Right forelimb (tissue), 1 donor: Measurements from ENCODE around the gene KCNA10.

ENCODE experiments used
- DNase-seq: peaks from one replicate; pipeline ENCODE4 v3.0.0-alpha.2; 2018

The KCNA10 gene

DNA sequence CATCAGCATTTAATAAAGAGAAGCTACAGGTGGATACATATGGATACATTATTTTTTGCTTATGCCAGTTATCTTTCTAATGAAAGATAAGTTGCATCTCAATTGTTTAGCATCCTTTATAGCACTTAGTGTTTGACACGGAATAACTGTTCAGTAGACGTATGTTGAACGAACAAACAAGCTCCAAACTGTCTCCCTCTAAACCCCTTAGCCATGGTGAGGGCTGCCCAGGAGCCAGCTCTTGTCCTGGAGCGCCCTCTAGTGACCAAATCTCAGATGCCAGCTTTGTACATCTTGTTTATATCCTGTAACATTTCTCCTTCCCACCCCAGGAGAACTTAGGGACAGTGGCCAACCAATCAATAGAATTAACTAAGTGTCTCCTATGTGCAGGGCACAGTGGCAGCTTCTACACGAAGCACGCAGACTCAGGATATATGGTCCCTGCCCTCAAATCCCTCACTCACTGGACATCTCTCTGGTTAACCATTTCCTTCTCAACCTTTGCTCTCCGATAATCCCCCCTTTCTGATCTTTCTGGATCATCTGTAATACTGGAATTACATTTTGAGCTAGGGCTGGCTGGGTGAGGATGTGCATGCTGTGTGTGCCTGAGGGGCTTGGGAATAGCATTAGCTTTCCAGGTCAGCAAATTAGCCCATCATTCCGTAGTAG, 22.9 kb downstream of the KCNA10 start:
- DNase-seq, result peak; percentile 81

DNA sequence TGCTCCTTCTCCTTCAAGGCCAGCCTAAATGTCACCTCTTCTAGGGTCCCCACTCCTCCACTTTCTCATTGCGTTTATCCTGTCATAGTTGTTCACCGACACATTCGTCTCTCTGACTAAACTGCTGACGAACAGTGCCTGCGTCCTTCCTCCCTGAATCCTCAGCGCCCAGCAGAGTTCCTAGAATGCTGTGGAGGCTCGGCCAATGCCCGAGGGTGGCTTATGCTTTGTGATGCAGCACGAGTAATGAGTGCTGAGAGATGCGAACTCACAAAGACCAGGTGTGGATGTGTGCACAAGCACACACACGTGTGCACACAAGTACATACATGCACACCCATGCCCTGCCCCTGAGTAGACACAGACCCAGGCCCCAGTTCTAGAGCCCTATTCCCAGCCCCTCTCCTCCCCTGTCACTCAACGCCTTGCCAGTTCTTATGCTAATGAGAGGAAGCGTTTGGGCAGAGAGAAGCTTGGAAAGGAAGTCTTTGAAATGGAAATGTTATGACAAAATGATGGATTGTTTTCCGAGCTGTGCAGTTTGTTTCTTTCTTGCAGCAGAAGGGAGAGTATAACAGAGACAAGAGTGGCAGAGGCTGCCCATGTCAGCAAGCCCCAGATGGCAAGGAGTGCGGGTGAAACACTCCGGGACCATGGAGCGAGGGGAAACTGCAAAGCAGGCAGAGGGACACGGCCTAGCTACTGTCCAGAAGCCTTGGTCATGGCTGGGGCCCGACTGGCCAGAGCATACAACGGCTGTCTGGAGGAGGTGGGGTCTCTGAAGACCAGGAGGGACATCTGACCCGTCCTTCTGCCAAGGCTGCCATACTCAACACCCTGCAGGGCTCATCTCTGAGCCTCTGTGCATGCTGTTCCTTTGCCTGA, 24.2 kb downstream of the KCNA10 start:
- DNase-seq, result no peak

DNA sequence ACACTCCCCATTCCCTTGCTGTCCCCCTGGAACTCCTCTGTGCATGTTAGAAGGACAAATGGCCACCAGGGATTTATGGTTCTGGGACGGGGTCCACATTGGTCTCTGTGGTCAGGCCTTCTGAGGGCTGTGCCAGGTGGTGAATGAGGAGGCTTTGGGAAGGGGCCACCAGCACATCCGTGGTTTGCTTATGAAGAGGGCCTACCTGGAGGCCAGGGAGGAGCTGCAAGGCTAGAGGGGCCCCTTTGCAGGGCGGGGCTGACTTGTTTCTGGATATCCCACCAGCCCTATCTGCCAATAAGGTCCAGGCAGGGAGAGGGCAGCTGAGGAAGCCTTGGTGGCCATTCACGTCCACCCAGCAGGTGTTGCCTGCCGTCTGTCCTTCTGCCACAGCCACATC, 24.9 kb downstream of the KCNA10 start:
- DNase-seq, result no peak

DNA sequence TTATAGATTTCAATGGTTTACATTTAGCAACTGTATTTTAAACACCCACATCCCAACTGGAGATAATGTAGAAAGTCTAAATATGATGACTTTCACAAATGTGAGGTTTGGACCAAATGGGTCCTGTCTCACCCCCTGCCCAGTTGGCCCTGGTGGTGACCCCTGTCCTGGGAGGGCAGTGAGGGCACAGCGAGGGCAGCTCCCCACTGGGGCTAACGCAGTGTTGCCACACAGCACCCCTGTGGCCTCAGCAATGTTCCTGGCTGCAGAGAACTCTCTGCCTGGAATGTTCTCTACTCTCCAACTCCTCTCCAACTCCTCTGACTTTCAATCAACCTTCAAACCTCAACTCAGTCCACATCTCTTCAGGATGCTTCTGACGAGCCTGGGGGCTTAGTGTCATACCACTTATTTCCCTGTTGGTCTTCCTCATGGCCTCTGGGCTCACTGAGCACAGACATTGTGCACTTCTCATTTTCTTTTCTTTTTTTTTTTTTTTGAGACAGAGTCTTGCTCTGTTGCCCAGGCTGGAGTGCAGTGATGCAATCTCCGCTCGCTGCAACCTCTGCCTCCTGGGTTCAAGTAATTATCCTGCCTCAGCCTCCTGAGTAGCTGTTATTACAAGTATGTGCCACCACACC, 25.8 kb downstream of the KCNA10 start:
- no peak for DNase-seq

DNA sequence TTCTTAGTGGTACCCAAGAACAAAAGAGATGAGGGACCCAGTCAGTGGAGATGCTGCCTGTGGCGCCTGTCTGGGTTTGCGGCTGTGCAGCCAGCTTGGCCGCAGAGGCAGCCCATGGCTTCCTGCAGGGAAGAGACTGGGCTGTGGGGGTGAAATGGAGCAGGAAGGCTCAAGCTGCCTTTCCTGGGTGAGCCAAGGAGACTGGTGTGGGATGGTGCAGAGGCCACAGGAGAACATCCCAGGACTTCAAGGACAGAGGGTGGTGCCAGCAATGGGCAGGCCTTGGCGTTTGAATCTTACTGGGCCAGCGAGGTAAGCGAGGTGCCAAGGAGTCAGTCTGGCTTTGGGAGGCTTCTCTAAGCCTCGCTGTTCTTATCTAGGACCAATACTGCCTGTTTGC, 26.4 kb downstream of the KCNA10 start:
- no peak for DNase-seq

DNA sequence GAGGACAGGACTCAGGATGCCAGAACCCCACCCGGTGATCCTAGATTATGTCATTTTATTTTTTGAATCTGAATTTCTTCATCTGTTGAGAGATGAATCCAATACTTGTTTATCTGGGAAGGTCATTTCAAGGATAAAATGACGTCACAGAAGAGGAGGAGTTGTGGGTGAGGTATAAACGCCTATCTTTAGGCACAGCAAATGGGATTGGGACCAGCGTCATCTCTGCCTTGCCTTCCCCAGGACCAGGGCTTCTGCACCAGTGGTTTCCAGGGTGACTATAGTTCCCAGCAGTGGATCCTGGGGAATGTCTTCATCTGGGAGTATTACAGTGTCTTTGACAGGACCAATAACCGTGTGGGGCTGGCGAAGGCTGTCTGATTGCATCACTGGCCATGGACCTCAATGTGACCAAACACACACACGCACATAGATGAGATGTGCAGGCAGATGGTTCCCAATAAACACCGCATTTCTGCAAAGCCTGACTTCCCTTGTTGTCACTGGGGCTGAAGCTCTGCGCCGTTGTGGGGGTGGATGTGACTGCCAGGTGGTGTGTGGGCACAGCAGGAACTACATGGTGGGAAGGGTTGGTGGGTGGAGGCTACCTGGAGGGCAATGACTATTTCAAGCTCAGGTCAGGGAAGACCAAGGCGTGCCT, 28.1 kb downstream of the KCNA10 start:
- no peak for DNase-seq

DNA sequence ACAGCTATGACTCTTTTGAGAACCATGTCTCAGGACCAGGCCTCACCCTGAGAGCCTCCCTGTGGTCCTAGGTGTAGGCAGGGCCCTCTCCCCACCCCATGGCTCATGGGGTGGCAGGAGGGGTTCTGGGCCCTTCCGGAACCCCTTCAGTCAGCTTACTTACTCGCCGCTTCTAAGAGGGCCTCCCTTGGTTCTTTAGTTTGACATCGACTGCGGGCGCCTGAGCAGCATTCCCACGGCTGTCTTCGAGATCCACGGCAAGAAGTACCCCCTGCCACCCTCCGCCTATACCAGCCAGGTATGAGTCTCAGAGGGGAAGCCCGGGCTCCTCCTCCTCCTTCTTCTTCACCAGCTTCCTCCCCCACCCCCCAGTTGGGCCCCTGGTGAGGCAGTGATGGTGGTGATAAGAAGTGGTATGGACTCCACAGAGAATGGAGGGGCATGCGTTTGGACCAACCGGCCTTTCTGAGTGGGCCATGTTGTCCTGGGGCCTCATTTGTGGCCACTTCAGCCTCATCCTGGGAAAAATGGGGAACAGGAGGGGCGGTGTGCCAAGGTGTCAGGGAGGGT, 28.9 kb downstream of the KCNA10 start:
- DNase-seq, result no peak

DNA sequence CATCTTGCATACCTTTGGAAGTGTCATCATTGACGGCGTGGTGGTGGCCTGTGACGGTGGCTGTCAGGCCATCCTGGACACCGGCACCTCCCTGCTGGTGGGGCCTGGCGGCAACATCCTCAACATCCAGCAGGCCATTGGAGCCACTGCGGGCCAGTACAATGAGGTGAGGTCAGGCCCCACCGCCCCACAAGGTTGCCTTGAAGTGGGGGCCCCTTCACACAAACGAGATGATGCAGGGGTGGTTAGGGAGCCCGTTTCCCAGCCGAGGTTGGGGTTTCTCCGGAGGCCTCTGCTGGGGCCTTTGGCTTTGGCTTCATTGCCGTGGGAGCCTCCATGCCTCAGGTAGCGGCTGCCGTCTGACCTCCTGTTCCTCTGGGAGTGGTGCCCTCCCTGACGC, 29.6 kb downstream of the KCNA10 start:
- DNase-seq, result no peak

DNA sequence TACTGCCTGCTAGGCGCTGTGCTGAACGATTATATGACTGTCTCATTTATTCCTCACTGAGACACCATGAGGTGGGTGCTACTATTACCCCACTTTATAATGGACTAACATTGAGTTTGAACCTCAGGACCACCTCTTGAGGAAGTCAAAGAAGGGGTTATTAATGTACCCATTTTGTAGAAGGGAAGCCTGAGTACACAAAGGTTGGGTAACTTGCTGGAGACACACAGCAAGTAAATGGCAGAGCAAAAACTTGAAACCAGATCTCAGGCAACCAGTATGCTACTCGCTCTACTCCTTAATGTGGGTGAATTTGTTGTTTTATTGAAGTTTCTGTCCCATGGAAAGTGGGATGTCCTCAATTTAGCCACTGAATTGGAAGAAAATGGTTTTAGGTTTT, 30.1 kb downstream of the KCNA10 start:
- no peak for DNase-seq

DNA sequence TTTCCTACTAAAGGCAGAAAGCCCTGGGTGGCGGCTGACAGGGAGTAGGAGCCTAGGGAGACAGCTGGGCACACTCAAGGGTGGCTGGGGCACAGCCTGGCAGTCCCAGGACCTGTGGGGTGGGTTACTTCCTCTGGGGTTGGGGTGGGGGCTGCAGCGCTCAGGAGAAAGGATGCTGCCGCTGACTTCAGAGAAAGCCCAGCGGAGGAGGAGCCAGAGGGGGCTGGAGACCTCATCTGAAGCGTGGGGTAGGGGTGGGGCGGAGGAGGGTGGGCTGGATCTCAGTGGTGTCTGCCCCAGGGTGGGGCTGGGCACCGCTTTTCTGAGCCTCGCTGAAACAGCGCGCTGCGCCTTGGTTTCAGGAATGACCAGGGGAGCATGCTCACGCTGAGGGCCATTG, 30.8 kb downstream of the KCNA10 start:
- DNase-seq, result no peak

DNA sequence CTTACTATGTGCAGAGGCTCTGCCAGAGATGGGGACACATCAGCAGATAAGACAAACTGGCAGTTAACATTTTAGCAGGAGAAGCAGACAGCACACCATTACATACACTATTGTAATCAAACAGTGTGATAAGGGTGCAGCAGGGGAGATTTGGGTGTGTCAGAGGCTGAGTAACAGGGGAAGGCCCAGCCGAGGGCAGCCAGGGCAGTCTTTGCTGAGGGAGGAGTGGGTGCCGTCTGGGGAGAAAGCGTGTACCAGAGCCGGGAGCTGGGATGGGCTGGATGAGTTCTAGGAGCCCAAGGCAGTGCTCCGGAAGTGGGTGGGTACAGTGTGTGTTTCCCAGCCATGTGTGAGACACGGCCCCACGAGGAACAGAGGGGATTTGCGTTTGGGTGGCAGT, 31.2 kb downstream of the KCNA10 start:
- DNase-seq, result no peak

DNA sequence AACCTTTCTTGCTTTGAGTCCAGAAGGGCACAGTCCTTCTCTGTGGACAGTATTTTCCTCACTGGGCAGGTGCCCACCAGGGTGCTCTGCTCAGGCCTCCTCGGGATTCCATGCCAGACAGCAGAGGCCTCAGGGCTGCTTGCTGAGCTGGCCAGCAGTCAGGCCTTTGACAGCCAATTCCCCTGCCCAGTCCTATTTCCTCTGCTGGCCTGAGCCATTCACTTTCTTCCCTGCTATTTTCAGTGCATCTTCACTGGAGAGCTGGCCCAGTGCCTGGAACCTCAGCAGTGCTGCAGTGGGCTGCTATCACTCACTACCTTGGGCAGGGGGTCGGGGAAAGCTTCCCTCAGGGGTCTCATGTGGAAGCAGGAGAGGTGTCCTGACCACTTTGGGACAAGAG, 33.2 kb downstream of the KCNA10 start:
- DNase-seq, result no peak

DNA sequence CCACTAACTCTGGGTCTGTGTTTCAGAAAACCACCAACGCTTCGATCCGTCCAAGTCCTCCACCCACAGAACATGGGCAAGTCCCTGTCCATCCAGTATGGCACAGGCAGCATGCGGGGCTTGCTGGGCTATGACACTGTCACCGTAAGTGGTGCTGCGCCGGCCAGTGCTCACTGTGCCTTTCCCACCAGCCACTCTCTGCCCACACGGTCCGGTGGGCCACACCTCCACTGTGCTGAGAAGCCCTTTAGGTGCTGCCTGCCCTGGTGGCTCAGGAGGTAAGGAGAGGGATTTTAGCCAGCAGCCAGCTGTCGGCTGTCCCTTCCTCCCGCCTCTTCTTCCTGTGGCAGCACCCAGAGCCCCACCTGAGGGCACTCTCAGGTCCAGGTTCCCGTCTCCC, 34.2 kb downstream of the KCNA10 start:
- no peak for DNase-seq

DNA sequence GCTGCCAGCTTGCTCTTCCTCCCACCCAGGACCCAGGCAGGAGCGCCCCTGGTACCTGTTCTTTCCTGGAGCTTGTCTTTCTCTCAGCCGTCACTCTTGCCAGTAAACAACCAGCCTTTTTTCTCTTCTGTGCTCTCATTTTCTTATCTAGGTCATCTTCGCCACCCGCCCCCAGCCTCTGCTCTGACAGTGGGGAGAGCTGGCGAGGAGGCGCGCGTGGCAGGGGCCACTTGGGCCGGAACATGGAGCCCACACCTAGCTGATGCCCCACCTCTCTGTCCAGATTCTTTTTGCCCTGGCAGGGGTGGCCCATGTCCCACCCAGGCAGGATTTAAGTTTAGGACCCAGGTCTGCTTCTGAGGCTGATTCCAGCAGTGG, 35.7 kb downstream of the KCNA10 start:
- no peak for DNase-seq

DNA sequence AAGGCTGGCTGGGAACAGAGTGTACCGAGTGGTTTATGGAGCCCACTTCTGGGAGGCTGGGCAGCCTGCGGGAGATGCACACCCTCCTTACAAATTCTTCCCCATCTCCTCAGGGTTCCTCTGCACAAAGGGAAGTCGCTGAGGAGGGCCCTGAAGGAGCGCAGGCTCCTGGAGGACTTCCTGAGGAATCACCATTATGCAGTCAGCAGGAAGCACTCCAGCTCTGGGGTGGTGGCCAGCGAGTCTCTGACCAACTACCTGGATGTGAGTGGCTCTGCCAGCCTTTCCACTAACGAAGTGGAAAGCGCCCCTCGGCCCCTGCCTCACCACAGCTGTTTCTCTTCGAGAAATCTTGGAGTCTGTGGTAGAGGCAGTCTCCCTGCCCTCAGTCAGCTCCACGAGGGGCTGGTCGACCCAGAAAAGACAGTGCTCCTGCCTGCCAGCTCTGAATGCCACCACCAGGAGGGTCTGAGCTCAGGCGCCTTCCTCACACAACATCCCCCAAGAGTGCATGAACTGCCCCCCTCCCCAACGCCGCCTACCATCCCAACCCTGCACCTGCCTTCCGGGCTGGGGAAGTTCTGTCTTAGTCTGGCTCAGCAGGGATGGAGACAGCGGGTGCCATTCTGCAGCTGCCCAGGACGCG, 36.2 kb downstream of the KCNA10 start:
- DNase-seq, result no peak

DNA sequence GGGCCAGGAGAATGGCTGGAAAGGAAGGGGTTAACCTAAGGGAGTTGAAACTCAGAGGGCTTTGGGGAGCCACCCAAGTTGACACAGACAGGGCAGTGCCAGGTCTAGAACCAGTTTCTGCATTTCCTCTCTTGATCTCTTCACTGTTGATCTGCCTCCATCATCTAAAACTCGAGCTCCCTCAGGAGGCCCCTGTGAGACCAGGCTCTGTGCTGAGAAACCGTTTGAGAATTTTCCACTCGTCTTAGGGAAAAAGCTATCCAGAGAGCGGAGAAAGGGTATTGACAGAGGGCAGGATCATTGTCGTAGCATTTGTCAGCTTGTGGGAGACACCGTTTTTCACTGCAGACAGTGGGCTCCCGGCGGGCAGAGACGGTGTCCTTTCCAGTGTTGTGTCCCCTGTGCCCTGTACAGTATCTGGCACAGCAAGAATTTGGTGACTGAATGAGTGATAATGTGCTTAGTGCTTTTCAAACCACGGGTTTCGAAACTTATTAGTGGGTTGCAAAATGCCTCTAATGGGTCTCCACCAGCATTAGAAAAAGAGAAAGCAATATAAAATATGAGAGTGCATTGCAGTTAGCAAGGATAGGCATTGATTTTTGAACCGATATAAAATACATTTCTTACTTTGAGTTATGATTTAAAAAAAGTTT, 36.9 kb downstream of the KCNA10 start:
- no peak for DNase-seq

DNA sequence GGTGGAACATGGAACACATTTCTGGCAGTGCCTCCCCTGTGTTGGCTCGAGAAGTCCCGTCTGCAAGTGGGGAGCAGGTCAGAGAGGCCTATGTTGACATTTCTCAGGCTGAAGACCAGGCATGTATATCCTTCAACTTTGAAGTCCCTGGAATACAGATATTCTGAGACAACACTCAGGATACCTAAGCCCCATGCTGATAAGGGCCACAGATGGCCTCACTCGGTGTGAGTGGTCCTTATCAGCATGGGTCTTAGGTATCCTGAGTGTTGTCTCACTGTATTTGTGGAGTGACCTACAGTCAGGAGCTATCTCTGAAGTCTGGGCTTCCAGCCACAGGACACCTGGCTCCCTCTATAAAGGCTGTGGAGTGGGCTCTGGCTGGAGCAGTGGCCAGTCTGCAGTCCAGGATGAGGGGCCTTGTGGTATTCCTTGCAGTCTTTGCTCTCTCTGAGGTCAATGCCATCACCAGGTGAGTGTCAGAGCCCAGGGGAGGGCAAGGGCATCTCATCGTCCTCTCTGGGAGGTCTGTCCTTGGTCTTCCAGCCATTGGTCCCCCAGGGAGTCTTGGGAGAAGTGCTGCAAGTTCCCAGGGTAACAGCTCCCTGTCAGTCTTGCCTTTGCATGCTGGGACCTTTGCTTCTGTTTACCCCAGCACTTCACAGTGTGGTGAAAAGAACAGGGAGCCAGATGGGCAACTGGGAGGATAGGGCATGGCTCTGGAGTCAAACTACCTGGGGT, 38.4 kb downstream of the KCNA10 start:
- DNase-seq, result no peak

DNA sequence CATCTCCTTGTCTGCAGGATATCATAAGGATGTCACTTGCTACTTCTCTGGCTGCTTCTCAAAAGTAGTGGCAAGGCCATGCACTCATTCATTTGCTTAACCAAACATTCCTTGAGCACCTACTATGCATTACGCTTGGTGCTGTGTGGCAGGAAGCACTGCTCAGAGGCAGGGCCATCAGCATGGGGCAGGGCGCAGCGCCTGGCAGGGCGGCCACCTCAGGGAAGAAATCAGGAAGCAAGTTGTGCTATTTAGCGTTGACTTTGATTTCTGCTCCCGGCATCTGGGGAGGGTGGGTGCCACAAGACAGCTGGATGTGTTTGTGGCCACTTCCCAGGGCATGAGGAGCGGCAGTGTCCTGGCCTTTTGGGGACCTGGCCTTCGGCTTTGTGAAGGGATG, 40.1 kb downstream of the KCNA10 start:
- DNase-seq, result no peak

DNA sequence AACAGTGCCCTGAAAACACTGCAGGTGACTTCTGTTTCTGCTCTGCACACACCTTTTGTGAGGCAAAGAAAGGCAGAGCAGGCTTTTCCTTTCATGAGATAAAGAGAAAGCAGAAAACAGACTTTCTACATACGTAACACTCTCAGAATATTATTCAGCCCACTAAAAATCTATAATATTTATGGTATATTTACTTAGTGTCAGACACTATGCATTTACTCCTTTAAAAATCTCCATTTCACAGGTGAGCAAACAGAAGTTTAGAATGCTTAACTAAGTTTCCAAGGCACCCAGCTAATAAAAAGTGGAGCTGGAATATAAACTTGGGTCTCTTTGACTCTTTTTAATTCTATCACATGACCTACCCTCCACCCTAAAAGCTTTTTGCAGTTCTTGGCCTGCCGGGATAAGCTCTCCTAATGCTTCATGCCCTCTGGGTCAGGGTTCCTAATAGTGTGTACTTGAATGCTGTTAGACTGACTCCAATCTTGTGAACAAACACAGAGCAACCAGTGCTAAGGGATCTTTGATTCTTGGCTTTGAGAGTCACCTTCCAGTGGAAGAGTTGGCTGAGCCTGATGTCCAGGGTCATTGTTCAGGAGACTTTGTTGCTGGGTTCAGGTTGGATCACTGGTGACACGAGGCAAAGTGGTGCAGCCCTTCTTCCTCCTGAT, 40.9 kb downstream of the KCNA10 start:
- DNase-seq, result no peak

DNA sequence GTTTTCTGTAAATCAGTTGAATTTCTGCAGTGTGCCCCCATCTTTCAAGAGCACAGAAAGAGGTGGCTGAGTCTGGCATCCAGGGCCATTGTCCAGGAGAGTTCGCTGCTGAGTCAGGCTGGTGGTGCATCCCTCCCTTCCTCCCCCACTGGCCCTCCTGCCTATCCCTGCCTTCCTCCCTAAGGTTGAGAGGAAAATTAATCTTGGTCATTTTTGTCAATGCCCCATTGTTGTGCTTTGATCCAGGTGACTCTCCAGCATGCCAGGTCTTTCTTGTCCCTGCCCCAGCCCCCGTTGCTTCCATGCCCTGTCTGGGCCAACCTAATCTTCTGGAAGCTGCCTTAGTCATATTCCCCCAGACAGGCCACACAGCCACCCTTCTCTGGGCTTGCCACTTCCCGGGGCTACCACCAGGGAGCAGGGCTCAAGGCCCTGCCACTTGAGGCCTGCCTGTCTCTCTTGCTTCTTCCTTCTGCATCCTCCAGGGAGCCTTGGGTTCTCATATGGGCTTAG, 41.5 kb downstream of the KCNA10 start:
- no peak for DNase-seq

DNA sequence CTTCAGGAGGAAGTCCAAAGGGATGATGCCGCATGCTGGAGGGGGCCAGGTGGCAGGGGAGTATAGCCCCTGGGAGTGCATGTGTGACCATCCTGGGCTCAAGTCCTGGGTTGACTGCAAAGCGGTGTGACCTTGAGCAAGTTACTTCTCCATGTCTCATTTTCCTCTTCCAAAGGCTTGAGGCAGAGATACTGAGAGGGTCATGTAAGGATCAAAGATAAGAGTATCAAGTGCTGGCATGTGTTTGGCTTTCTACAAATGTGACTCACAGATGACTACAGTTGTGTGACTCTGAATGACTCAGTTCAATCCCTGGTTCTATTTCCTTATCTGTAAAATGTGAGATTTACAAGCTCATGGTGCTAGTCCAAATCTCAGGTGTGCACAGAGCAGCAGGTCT, 41.9 kb downstream of the KCNA10 start:
- no peak for DNase-seq
